GDM1 (cell line): ENCODE measurements around the gene HOXA13.

Source experiments
- DNase-seq: peaks from one replicate; lab custom pipeline; 2025; lab: John Stamatoyannopoulos, UW

Gene HOXA13

DNA sequence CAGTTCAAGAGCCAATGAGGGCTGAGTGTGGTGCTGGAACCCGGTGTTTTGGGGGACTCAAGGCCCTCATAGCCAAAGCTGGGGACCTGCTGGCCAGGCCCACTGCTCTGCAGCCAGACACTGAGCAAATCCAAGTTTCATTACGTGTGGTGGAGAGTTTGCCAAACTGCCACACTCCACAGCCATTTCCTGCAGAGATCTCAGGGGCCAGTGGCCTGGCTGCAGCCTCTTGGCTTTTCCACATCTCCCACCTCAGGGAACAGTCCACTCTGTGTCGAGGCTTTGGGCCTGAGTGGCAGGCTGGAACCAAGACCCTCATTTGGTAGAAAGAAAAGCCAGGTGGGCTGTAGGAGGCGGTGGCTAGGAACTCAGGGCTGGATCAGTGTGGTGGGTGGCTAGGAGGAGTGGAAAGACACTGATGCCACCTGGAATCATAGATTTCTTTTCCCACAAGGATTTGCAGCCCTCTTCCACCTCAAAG, 18.1 kb downstream of the HOXA13 start:
- no peak for DNase-seq

DNA sequence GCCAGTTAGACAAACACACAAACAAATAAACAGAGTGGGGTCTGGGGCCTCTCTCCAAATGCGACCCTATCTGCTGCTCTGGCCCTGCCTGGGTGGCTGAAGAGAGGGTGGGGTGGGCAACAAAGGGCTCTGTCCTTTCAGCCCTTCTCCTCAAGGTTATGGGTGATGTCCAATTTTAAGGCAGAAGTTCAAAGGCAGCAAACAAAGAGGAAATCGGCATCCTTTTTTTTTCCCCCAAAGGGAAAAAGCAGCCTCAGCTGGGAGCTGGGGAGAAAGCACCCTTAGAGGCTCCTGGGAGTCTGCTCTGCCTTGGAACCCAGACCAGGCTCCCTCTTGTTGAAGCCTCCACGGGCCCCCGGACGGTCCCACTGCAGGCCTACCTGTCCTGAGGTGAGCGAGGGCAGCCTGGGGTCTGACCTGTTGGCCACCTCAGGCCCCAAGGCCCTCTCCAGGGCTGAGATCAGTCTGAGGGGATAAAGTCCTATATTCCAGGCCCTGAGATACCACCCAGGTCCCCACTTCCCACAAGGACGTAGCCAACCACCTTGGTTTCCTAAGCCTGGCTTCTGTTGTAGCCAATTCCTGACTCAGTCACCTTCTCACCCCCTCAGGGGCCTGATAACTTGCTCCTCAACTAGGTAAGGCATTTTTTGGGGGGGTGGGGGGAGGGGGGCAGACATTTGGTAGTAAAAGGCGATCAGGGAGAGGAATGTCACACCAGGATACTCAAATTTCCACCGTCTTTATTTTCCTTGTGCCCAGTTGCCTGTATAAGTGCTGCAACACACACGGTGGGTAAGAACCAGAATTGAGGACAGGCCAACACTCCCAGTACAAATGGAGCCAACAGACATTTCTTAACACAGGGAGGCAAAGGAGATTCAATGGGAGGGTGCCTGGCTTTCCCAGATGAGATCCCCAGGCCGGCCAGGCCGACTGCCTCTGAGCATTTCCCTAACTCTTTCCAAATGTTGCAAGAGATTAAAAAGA, 19.2 kb downstream of the HOXA13 start:
- DNase-seq, result no peak

- DNase-seq, result peak; percentile 26
Observed at GRCh38 chr7:27179503-27180430, 20.1 kb downstream of the HOXA13 start.

DNA sequence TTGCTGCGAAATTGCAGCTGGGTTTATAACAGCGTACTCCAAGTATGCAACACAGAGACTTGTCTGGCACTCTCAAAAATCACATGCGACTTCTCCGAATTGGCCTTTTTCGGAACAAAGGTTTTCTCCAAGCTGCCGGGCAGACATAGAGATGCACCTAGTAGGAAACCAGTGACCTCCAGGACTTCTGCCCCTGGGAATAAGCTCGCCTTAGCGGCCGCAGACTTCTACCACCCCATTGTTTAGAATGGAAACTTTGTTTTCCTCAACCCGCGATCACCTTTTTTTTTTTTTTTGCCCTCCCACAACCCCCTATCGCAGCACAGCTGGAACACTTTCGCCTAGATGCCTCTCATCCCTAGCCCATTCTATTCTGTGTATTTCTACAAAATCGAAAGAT, 20.9 kb downstream of the HOXA13 start:
- no peak for DNase-seq

DNA sequence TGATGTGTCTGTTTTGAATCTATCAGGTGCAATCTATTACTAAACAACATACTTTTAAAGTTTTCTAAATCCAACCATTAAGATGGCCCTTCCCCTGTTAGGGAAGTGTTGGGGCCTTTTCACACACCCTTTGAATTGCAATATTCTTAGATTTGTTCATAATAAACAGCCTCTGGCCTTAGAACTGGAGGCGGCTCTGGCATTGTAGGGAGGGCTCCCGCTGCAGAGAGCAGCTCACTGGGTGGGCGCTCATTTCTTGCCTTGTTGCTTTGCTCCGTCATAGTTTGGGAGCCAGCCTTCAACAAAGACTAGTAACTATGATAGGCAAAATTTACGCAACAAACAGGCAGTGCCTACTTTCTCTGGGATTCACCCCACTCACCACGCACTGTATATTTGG, 21.5 kb downstream of the HOXA13 start:
- no peak for DNase-seq

GRCh38 chr7:27177795-27178320, 22.0 kb downstream of the HOXA13 start:
- DNase-seq, result no peak

GRCh38 chr7:27176962-27177794, 22.7 kb downstream of the HOXA13 start:
- DNase-seq, result no peak

DNA sequence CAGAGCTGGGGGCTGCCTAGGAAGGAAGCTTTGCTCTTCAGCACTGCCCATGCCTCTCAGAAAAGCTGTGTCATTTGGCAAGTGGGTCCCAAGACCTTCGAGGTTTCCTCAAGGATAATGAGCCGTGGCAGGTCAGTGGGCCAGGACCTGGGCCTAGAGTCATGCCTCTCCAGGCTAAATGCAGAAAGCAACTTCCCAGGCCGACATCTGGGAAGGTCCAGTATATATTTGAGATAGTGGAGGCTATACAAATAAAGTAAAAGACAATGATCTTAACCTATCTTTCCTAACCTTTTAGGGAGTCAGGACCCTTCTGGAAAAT, 23.4 kb downstream of the HOXA13 start:
- no peak for DNase-seq

- DNase-seq, result no peak
Observed at GRCh38 chr7:27175626-27176523, 24.0 kb downstream of the HOXA13 start.

GRCh38 chr7:27174874-27175625, 24.8 kb downstream of the HOXA13 start:
- no peak for DNase-seq

GRCh38 chr7:27173956-27174873, 25.7 kb downstream of the HOXA13 start, which contains the start of gene HOXA10:
Gene HOXA10 (minus strand): TSS chr7:27174320. CDS start chr7:27174306, 14 bp downstream.
- DNase-seq, result peak; percentile 48

DNA sequence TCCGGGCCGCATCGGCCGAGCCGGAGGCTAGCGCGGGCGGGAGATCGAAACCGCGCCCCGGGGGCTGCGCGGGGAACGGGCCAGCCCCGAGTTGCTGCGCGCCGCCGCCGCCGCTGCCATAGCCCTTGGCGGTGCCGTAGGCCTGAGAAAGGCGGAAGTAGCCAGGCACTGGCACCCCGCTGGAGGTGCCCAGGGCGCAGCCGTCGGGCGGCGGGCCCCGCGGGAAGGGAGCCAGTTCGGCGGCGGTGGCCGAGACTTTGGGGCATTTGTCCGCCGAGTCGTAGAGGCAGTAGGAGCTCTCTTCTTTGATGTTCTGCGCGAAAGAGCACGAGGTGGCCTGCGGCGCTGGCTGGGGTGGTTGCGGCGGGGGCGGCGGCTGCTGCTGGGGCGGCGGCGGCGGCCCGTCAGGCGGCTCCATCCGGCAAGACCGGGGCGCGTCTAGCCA, 26.4 kb downstream of the HOXA13 start:
- DNase-seq, result no peak

GRCh38 chr7:27172823-27173510, 26.9 kb downstream of the HOXA13 start:
- DNase-seq, result no peak

GRCh38 chr7:27172315-27172774, 27.5 kb downstream of the HOXA13 start:
- no peak for DNase-seq

DNA sequence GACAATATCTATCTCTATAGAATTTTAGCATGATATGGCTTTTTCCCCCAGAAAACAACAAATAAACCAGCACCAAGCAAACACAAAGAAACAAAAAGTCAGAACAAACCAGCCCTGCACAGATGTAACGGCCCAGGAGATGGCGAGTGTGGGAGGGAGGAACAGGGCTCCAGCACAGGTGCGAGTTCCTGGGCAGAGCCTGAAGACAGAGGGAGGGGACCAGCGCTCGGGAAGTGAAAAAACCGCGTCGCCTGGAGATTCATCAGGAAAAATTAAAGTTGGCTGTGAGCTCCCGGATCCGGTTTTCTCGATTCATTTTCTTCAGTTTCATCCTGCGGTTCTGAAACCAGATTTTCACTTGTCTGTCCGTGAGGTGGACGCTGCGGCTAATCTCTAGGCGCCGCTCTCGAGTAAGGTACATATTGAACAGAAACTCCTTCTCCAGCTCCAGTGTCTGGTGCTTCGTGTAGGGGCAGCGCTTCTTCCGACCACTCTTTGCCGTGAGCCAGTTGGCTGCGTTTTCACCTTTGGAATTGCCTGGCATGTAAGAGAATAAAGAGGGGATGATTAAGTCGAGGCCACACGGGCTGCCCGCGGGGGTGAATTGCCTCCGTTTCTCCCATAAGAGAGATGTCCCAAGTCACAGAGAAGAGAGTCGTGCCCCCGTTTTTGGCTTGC, 28.1 kb downstream of the HOXA13 start:
- no peak for DNase-seq

DNA sequence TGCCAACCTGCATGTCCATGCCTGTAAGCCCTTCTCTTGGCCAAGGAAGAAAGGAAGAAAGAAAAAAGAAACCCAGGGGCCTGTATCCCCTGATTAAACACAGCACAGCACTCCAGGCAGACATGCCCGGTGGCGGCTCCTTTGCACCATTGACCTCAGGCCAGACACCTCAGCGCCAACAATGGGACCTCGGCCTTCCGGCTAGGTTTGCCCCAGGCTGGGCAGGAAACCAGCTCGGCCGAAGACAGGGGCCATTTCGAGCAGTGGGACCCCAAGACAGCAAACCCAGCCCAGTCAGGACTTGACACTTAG, 28.6 kb downstream of the HOXA13 start:
- peak; percentile 13 for DNase-seq
